Measurements from ENCODE around the gene TATDN2.

DNA sequence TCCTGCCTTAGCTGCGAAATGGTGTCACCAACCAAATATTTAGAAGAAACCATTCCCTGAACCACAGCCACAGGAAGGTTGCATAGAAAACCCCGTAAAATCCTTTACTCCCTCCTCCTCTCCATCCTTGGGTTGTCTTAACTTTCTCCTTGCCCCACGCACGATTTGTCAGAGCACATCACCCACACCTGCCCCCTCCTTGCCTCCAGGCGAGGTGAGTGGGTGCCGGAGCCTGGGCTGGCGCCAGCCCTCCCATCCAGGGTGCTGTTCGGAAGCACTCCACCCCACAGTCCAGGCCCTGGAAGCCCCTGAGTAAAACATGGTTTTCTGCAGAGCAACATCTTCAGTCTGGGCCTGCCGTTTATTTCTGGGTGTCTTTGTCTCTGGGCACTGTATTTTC, 40.8 kb downstream of the TATDN2 start:
- TF ChIP-seq, protein P1, sequence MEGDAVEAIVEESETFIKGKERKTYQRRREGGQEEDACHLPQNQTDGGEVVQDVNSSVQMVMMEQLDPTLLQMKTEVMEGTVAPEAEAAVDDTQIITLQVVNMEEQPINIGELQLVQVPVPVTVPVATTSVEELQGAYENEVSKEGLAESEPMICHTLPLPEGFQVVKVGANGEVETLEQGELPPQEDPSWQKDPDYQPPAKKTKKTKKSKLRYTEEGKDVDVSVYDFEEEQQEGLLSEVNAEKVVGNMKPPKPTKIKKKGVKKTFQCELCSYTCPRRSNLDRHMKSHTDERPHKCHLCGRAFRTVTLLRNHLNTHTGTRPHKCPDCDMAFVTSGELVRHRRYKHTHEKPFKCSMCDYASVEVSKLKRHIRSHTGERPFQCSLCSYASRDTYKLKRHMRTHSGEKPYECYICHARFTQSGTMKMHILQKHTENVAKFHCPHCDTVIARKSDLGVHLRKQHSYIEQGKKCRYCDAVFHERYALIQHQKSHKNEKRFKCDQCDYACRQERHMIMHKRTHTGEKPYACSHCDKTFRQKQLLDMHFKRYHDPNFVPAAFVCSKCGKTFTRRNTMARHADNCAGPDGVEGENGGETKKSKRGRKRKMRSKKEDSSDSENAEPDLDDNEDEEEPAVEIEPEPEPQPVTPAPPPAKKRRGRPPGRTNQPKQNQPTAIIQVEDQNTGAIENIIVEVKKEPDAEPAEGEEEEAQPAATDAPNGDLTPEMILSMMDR (conservative IDR thresholded peaks at IDR 0.05; ENCODE audit: low read length): no peak
- no peak for TF ChIP-seq EZH2phosphoT487 (IDR thresholded peaks at IDR 0.05; ENCODE audit: borderline replicate concordance, low read depth, low read length)
